SK-N-SH treated with all-trans-retinoic acid at 6 μM for 48 hours (cell line): ENCODE results near the gene CHRD.

Experiments
- ATAC-seq: fragments of 200-7000 bp; cut with Tn5 transposase; 3 replicates; pipeline ENCODE4 v1.9.1; 2020; ENCODE audit warnings: mild to moderate bottlenecking, moderate library complexity
- ARNTL ChIP-seq: fragments of 450-650 bp; formaldehyde crosslinking; IDR thresholded peaks from 2 replicates; pipeline ENCODE4 v1.5.0; 2020; ENCODE audit warnings: low read depth, mild to moderate bottlenecking, moderate library complexity, borderline replicate concordance
- BACH2 ChIP-seq: fragments of 250-450 bp; sonication (Bioruptor Pico); IDR thresholded peaks from 2 replicates; pipeline ENCODE4 v1.9.0; 2021; ENCODE audit warnings: mild to moderate bottlenecking, borderline replicate concordance
- CSDC2 ChIP-seq: fragments of 250-450 bp; sonication (Bioruptor Pico); IDR thresholded peaks from 2 replicates; pipeline ENCODE4 v1.5.0; 2020; ENCODE audit warnings: mild to moderate bottlenecking, moderate library complexity
- ESRRG ChIP-seq: fragments of 250-450 bp; sonication (Bioruptor Pico); IDR thresholded peaks from 2 replicates; pipeline ENCODE4 v1.6.1; 2021; ENCODE audit warnings: mild to moderate bottlenecking
- GLIS3 ChIP-seq: fragments of 250-450 bp; sonication (Bioruptor Pico); IDR thresholded peaks from 2 replicates; pipeline ENCODE4 v1.5.0; 2020; ENCODE audit warnings: mild to moderate bottlenecking, moderate library complexity
- ISL1 ChIP-seq: fragments of 250-450 bp; sonication (Bioruptor Pico); IDR thresholded peaks from 2 replicates; pipeline ENCODE4 v2.1.2; 2022; ENCODE audit warnings: mild to moderate bottlenecking, moderate library complexity
- OSR1 ChIP-seq: fragments of 250-450 bp; sonication (Bioruptor Pico); IDR thresholded peaks from 2 replicates; pipeline ENCODE4 v1.8.0; 2022; ENCODE audit warnings: moderate library complexity, mild to moderate bottlenecking, inconsistent platforms
- PPARA ChIP-seq: fragments of 250-450 bp; sonication (Bioruptor Pico); IDR thresholded peaks from 2 replicates; pipeline ENCODE4 v1.5.0; 2020; ENCODE audit warnings: mild to moderate bottlenecking, borderline replicate concordance
- RARB ChIP-seq: fragments of 250-450 bp; sonication (Bioruptor Pico); IDR thresholded peaks from 2 replicates; pipeline ENCODE4 v1.8.0; 2021; ENCODE audit warnings: mild to moderate bottlenecking, moderate library complexity
- SNAI2 ChIP-seq: fragments of 250-450 bp; sonication (Bioruptor Pico); IDR thresholded peaks from 2 replicates; pipeline ENCODE4 v1.5.0; 2020; ENCODE audit warnings: mild to moderate bottlenecking, moderate library complexity
- TCF4 ChIP-seq: fragments of 250-450 bp; sonication (Bioruptor Pico); IDR thresholded peaks from 2 replicates; pipeline ENCODE4 v1.8.0; 2021; ENCODE audit warnings: mild to moderate bottlenecking, moderate library complexity, borderline replicate concordance
- TOX ChIP-seq: fragments of 250-450 bp; sonication (Bioruptor Pico); IDR thresholded peaks from 2 replicates; pipeline ENCODE4 v1.8.0; 2021; ENCODE audit warnings: mild to moderate bottlenecking, moderate library complexity, borderline replicate concordance
- ZC3H10 ChIP-seq: fragments of 250-450 bp; sonication (Bioruptor Pico); IDR thresholded peaks from 2 replicates; pipeline ENCODE4 v1.5.1; 2021; ENCODE audit warnings: mild to moderate bottlenecking, moderate library complexity
- ZFP3 ChIP-seq: fragments of 250-450 bp; sonication (Bioruptor Pico); IDR thresholded peaks from 2 replicates; pipeline ENCODE4 v1.5.0; 2020; ENCODE audit warnings: mild to moderate bottlenecking, moderate library complexity
- ZFP30 ChIP-seq: fragments of 450-650 bp; formaldehyde crosslinking; IDR thresholded peaks from 2 replicates; pipeline ENCODE4 v1.5.0; 2022; ENCODE audit warnings: mild to moderate bottlenecking, moderate library complexity
- ZNF565 ChIP-seq: fragments of 450-650 bp; formaldehyde crosslinking; conservative IDR thresholded peaks from 2 replicates; pipeline ENCODE4 v1.5.0; 2020; ENCODE audit warnings: low read depth, mild to moderate bottlenecking, moderate library complexity
- ZNF70 ChIP-seq: fragments of 450-650 bp; formaldehyde crosslinking; IDR thresholded peaks from 2 replicates; pipeline ENCODE4 v1.5.0; 2020; ENCODE audit warnings: mild to moderate bottlenecking, moderate library complexity
- ZNF8 ChIP-seq: fragments of 450-650 bp; formaldehyde crosslinking; IDR thresholded peaks from 2 replicates; pipeline ENCODE4 v1.5.0; 2020; ENCODE audit warnings: mild to moderate bottlenecking, moderate library complexity
- TF ChIP-seq, protein P1 (sequence below): fragments of 250-450 bp; sonication (Bioruptor Pico); IDR thresholded peaks from 2 replicates; pipeline ENCODE4 v1.5.1; 2021; ENCODE audit warnings: mild to moderate bottlenecking, moderate library complexity
- TF ChIP-seq, protein P2 (sequence below): fragments of 250-450 bp; sonication (Bioruptor Pico); IDR thresholded peaks from 2 replicates; pipeline ENCODE4 v1.8.0; 2020; ENCODE audit warnings: mild to moderate bottlenecking, moderate library complexity, borderline replicate concordance
- TF ChIP-seq, protein P3 (sequence below): fragments of 250-450 bp; sonication (Bioruptor Pico); IDR thresholded peaks from 2 replicates; pipeline ENCODE4 v1.8.0; 2021; ENCODE audit warnings: low read depth, mild to moderate bottlenecking, moderate library complexity, borderline replicate concordance
- TF ChIP-seq, protein P4 (sequence below): fragments of 250-450 bp; sonication (Bioruptor Pico); IDR thresholded peaks from 2 replicates; pipeline ENCODE4 v1.5.1; 2020; ENCODE audit warnings: low read depth, mild to moderate bottlenecking, moderate library complexity

Gene CHRD

DNA sequence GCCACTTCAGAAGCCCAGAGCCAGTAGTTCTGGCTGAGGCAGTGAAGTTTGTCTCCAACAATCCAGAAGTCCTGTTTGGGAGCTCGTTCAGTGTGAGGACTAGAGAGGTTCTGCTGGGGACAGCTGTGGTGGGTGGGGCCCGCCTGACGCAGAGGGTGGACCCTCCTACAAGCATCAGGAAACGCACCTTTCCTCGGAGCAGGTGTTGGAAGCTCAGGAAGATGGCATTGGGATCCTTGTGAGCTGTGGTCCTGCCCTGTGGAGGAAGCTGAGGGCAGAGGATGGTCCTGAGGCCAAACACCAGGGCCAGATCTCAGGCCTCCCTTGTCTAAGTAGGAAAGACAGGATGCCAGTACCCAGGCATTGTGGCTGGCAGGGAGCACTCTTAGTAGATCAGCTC is 6.9 kb upstream of the CHRD start:
- TF ChIP-seq, protein P1, sequence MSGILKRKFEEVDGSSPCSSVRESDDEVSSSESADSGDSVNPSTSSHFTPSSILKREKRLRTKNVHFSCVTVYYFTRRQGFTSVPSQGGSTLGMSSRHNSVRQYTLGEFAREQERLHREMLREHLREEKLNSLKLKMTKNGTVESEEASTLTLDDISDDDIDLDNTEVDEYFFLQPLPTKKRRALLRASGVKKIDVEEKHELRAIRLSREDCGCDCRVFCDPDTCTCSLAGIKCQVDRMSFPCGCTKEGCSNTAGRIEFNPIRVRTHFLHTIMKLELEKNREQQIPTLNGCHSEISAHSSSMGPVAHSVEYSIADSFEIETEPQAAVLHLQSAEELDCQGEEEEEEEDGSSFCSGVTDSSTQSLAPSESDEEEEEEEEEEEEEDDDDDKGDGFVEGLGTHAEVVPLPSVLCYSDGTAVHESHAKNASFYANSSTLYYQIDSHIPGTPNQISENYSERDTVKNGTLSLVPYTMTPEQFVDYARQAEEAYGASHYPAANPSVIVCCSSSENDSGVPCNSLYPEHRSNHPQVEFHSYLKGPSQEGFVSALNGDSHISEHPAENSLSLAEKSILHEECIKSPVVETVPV (CRISPR knock-in tag), result no peak
- TF ChIP-seq SNAI2 (no peak), OSR1 (CRISPR knock-in tag) (no peak), ISL1 (CRISPR knock-in tag) (no peak), ZNF8 (CRISPR knock-in tag) (no peak), ZFP30 (CRISPR knock-in tag) (no peak), ZNF70 (CRISPR knock-in tag) (no peak), BACH2 (CRISPR knock-in tag) (no peak)
- TF ChIP-seq, protein P2, sequence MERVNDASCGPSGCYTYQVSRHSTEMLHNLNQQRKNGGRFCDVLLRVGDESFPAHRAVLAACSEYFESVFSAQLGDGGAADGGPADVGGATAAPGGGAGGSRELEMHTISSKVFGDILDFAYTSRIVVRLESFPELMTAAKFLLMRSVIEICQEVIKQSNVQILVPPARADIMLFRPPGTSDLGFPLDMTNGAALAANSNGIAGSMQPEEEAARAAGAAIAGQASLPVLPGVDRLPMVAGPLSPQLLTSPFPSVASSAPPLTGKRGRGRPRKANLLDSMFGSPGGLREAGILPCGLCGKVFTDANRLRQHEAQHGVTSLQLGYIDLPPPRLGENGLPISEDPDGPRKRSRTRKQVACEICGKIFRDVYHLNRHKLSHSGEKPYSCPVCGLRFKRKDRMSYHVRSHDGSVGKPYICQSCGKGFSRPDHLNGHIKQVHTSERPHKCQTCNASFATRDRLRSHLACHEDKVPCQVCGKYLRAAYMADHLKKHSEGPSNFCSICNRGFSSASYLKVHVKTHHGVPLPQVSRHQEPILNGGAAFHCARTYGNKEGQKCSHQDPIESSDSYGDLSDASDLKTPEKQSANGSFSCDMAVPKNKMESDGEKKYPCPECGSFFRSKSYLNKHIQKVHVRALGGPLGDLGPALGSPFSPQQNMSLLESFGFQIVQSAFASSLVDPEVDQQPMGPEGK, result no peak
- ATAC-seq, result no peak

DNA sequence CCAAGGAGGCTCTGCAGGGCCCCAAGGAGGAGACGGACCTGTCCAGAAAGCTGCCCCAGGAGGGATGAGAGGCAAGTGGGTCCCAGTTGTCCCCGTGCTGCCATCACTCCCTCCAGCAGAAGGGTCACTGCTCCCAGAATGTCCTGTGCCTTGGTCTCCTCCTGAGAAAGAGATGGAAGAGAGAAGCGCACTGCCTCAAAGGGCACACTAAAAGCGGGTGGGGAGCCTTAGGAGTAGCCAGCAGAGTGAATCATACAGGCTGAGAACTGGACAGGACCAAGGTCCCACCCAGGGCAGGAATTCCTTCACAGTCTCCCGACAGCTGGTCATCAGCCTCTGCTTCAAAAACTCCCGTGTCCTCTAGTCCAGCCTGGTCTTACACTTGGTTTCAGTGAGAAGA is 6.4 kb upstream of the CHRD start:
- no peak for ATAC-seq
- TF ChIP-seq, protein P1 (CRISPR knock-in tag), result no peak
- TF ChIP-seq ISL1 (CRISPR knock-in tag) (no peak), ESRRG (no peak), RARB (CRISPR knock-in tag) (no peak), TCF4 (CRISPR knock-in tag) (no peak), SNAI2 (no peak), ZNF70 (CRISPR knock-in tag) (no peak), OSR1 (CRISPR knock-in tag) (no peak), ZC3H10 (CRISPR knock-in tag) (no peak), CSDC2 (CRISPR knock-in tag) (no peak), BACH2 (CRISPR knock-in tag) (no peak), PPARA (CRISPR knock-in tag) (no peak), ZFP30 (CRISPR knock-in tag) (no peak), ARNTL (no peak)
- TF ChIP-seq, protein P3, sequence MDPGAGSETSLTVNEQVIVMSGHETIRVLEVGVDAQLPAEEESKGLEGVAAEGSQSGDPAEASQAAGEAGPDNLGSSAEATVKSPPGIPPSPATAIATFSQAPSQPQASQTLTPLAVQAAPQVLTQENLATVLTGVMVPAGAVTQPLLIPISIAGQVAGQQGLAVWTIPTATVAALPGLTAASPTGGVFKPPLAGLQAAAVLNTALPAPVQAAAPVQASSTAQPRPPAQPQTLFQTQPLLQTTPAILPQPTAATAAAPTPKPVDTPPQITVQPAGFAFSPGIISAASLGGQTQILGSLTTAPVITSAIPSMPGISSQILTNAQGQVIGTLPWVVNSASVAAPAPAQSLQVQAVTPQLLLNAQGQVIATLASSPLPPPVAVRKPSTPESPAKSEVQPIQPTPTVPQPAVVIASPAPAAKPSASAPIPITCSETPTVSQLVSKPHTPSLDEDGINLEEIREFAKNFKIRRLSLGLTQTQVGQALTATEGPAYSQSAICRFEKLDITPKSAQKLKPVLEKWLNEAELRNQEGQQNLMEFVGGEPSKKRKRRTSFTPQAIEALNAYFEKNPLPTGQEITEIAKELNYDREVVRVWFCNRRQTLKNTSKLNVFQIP (CRISPR knock-in tag), result no peak

DNA sequence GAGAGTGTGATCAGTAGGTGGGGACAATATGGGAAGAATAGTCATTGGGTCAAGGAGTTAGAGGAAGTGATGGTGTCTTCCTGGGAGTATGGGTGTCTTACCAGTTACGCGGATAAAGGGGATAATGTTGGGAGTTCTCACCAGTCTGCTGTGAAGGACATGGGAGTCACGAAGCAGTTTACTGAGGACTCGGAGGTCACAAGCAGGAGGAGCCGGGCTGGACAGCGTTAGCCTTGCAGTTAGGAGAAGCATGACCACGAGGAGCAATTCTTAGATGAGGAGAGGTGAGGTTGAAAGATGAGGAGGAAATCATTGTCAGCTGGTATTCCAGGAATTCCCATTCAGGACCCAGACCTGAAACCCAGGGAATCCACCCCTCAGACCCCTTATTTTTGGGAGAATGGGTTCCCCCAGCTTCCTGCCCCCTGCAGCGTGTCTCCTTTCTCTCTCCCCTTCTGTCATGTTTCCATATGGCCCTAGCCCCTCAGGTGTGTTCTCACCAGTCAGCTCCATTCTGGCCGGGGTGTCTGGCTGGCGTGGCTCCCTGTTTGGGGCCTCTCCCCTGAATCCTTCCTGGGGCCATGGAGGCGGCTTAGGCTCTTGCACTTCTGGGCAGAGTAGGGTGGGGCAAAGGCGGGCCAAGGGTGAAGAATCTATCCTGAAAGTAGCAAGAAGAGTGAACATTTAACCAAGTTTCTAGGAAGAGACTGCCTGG is 4.0 kb upstream of the CHRD start:
- ATAC-seq, result no peak
- TF ChIP-seq BACH2 (CRISPR knock-in tag) (no peak), RARB (CRISPR knock-in tag) (no peak), ZNF565 (CRISPR knock-in tag) (no peak), ESRRG (no peak), TCF4 (CRISPR knock-in tag) (no peak), ZNF70 (CRISPR knock-in tag) (no peak), ZC3H10 (CRISPR knock-in tag) (no peak), OSR1 (CRISPR knock-in tag) (no peak), TOX (CRISPR knock-in tag) (no peak), SNAI2 (no peak), ZFP3 (CRISPR knock-in tag) (no peak), ARNTL (no peak), ZNF8 (CRISPR knock-in tag) (no peak), ISL1 (CRISPR knock-in tag) (no peak), GLIS3 (no peak), PPARA (CRISPR knock-in tag) (no peak)
- TF ChIP-seq, protein P2, result no peak
- TF ChIP-seq, protein P3 (CRISPR knock-in tag), result no peak
- TF ChIP-seq, protein P1 (CRISPR knock-in tag), result no peak
- TF ChIP-seq, protein P4, sequence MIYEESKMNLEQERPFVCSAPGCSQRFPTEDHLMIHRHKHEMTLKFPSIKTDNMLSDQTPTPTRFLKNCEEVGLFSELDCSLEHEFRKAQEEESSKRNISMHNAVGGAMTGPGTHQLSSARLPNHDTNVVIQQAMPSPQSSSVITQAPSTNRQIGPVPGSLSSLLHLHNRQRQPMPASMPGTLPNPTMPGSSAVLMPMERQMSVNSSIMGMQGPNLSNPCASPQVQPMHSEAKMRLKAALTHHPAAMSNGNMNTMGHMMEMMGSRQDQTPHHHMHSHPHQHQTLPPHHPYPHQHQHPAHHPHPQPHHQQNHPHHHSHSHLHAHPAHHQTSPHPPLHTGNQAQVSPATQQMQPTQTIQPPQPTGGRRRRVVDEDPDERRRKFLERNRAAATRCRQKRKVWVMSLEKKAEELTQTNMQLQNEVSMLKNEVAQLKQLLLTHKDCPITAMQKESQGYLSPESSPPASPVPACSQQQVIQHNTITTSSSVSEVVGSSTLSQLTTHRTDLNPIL (CRISPR knock-in tag), result no peak
